Choroid plexus epithelial cell (primary cell): ENCODE measurements around the gene DSN1.

ENCODE experiments used
- DNase-seq: peaks from one replicate; pipeline ENCODE4 v3.0.0-alpha.2; 2010; ENCODE audit warnings: low read depth
- H3K4me3 ChIP-seq: 2 replicates; pipeline ENCODE4 v1.5.1; 2011; ENCODE audit warnings: low read depth, mild to moderate bottlenecking, control low read depth, low read length, moderate library complexity
- TF ChIP-seq, protein P1 (sequence below): conservative IDR thresholded peaks from 2 replicates; pipeline ENCODE4 v1.5.1; 2011; ENCODE audit warnings: low read depth, mild to moderate bottlenecking, control low read depth, inconsistent platforms, low read length, moderate library complexity

Gene DSN1

DNA sequence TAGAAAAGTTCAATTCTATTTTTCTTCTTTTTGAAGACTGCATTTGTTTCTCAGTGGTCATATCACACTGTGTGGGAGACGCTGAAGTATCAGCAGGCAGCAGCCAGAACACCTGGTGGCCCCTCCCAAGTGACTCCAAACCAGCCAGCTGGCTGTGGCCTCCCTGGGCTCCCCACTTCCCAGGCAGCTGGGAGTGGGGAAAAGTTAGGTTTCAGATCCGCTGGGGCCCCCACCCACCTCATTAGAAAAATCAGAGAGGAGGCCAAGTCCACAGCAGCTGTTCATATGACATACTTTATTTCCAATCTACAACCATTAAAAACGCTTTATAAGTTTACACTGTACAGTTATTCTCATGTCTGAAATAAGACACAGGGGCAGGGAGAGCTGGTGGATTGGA, 3.6 kb upstream of the DSN1 start:
- TF ChIP-seq, protein P1, sequence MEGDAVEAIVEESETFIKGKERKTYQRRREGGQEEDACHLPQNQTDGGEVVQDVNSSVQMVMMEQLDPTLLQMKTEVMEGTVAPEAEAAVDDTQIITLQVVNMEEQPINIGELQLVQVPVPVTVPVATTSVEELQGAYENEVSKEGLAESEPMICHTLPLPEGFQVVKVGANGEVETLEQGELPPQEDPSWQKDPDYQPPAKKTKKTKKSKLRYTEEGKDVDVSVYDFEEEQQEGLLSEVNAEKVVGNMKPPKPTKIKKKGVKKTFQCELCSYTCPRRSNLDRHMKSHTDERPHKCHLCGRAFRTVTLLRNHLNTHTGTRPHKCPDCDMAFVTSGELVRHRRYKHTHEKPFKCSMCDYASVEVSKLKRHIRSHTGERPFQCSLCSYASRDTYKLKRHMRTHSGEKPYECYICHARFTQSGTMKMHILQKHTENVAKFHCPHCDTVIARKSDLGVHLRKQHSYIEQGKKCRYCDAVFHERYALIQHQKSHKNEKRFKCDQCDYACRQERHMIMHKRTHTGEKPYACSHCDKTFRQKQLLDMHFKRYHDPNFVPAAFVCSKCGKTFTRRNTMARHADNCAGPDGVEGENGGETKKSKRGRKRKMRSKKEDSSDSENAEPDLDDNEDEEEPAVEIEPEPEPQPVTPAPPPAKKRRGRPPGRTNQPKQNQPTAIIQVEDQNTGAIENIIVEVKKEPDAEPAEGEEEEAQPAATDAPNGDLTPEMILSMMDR: no peak
- DNase-seq: no peak
- H3K4me3 ChIP-seq: no peak overlapping the region

- TF ChIP-seq, protein P1: no peak
- no peak overlapping the region for H3K4me3 ChIP-seq
- DNase-seq: no peak
Measured at GRCh38 chr20:36775826-36776225, 2.3 kb upstream of the DSN1 start.

DNA sequence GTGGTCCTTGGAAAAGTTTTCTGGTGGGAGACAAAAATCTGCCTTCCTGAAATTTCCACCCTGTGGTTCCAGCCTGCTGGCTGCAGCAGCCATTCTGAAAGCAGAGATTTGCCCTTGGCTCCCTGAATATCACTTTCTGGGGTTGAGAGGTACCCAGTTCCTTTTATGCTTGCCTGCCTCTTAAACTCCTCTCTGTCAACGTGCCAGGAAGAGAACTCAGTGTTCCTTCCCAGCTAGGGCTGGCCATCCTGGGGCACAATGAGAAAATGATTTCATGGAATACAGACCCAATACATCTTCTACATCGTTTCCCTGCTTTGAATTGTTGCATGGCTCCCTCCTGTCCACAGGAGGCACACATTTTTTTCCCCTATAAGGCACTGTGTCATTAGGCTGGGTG, 1.6 kb upstream of the DSN1 start:
- no peak overlapping the region for H3K4me3 ChIP-seq
- no peak for DNase-seq
- TF ChIP-seq, protein P1: no peak

DNA sequence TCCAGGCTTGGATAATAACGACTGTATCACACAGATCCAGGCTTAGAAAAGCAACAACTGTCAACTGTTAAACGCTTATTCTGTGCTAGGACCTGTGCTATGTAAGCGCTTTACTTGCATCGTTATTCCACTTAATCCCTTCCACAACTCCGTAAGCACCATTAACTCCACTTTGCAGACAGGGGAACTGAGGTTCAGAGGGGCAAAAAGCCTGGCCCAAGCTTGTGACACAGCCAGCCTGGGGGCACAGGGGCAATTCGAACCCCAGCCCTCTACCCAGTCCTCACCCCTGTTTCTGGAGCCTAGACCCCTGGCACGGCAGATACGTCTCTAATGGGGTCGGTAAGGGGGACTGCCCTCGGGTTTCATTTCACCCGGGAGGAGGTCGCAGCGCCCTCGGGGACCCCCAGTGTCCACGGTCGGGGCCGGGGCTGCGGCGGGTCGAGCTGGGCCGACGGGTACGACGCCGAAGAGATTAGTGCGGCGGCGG, 411 bp downstream of the DSN1 start:
- peak; percentile 24 for DNase-seq
- TF ChIP-seq, protein P1: no peak
- peak overlapping the region; percentile 95 for H3K4me3 ChIP-seq

GRCh38 chr20:36770680-36771079, 2.9 kb downstream of the DSN1 start:
- H3K4me3 ChIP-seq: no peak overlapping the region
- TF ChIP-seq, protein P1: no peak
- no peak for DNase-seq

- no peak overlapping the region for H3K4me3 ChIP-seq
- TF ChIP-seq, protein P1: no peak
- peak; percentile 49 for DNase-seq
Measured at GRCh38 chr20:36768768-36769430, 4.7 kb downstream of the DSN1 start.

DNA sequence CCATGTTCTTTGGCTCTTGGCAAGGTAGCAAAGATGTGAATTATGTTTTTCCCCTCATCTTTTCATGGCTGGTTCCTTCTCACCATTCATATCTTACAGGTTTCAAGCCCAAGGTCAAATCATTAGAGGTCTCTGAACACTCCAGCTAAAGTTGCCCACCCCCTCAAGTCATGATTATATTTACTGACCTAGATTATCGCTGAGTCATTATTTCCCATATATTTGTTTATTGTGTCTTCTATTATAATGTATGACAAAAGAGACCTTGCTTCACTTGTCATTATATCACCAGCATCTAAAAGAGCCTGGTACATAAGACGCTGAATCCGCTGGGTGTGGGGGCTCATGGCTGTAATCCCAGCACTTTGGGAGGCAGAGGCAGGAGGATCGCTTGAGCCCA, 12.4 kb downstream of the DSN1 start:
- TF ChIP-seq, protein P1: no peak
- no peak for DNase-seq

More for the DNA sequence above, 12.4 kb downstream of the DSN1 start:
- H3K4me3 ChIP-seq: no peak overlapping the region
